Activated naive CD8-positive, alpha-beta T cell treated with anti-CD3 and anti-CD28 coated beads, Interleukin-2, amount 50 U/mL, for 16 hours (primary cell): Measurements from ENCODE around the gene STMND1.

Experiments used
- DNase-seq: peaks from one replicate; pipeline ENCODE4 v3.0.0-alpha.2; 2020; ENCODE audit warnings: low read depth, low spot score

STMND1 gene

GRCh38 chr6:17098538-17098937, 3.3 kb upstream of the STMND1 start:
- no peak for DNase-seq

- DNase-seq = no peak
These were observed 2.3 kb upstream of the STMND1 start for GRCh38 chr6:17099401-17100059.

GRCh38 chr6:17100806-17101205, 1.0 kb upstream of the STMND1 start:
- no peak for DNase-seq

- DNase-seq = no peak
These were observed 514 bp downstream of the STMND1 start for GRCh38 chr6:17102258-17102870.

- no peak for DNase-seq
These were observed 1.9 kb downstream of the STMND1 start for GRCh38 chr6:17103715-17104114.

- no peak for DNase-seq
These were observed 6.0 kb downstream of the STMND1 start for GRCh38 chr6:17107863-17108262.

GRCh38 chr6:17115251-17116116, 13.6 kb downstream of the STMND1 start:
- no peak for DNase-seq

- DNase-seq = no peak
These were observed 14.2 kb downstream of the STMND1 start for GRCh38 chr6:17116117-17116440.

GRCh38 chr6:17120019-17120418, 18.2 kb downstream of the STMND1 start:
- DNase-seq = no peak

- DNase-seq = no peak
These were observed 23.6 kb downstream of the STMND1 start for GRCh38 chr6:17125407-17125806.

GRCh38 chr6:17130786-17131185, 28.9 kb downstream of the STMND1 start:
- no peak for DNase-seq

GRCh38 chr6:17132967-17133366, 31.1 kb downstream of the STMND1 start:
- no peak for DNase-seq

- no peak for DNase-seq
These were observed 36.2 kb downstream of the STMND1 start for GRCh38 chr6:17138033-17138432.

- DNase-seq = no peak
These were observed 42.2 kb downstream of the STMND1 start for GRCh38 chr6:17144016-17144415.

GRCh38 chr6:17149571-17149970, 47.7 kb downstream of the STMND1 start:
- DNase-seq = no peak

- no peak for DNase-seq
These were observed 48.2 kb downstream of the STMND1 start for GRCh38 chr6:17150096-17150495.

- no peak for DNase-seq
These were observed 50.0 kb downstream of the STMND1 start for GRCh38 chr6:17151888-17152287.

- DNase-seq = no peak
These were observed 50.9 kb downstream of the STMND1 start for GRCh38 chr6:17152703-17153102.

GRCh38 chr6:17156112-17156921, 54.5 kb downstream of the STMND1 start:
- peak; percentile 34 for DNase-seq

GRCh38 chr6:17156966-17157365, 55.1 kb downstream of the STMND1 start:
- DNase-seq = no peak

- no peak for DNase-seq
These were observed 55.8 kb downstream of the STMND1 start for GRCh38 chr6:17157617-17158016.

- DNase-seq = no peak
These were observed 57.4 kb downstream of the STMND1 start for GRCh38 chr6:17159240-17159639.
